ENCODE measurements around the gene JPH3.
A peak's percentile ranks its signal among the peaks of the same experiment; 100 is the strongest.

The JPH3 gene

GRCh38 chr16:87626905-87627304 is 24.6 kb downstream of the JPH3 start:
- DNase-seq (ENCODE audit: low spot score) = no peak

- DNase-seq (ENCODE audit: low spot score) = no peak
Measured at GRCh38 chr16:87627542-87628245, 25.4 kb downstream of the JPH3 start.

GRCh38 chr16:87628246-87628923 is 26.1 kb downstream of the JPH3 start:
- DNase-seq (ENCODE audit: low spot score) = no peak

GRCh38 chr16:87628940-87629339 is 26.6 kb downstream of the JPH3 start:
- no peak for DNase-seq (ENCODE audit: low spot score)

GRCh38 chr16:87631067-87631466 is 28.8 kb downstream of the JPH3 start:
- no peak for DNase-seq (ENCODE audit: low spot score)

GRCh38 chr16:87634411-87634810 is 32.1 kb downstream of the JPH3 start:
- no peak for DNase-seq (ENCODE audit: low spot score)

GRCh38 chr16:87635541-87636049 is 33.3 kb downstream of the JPH3 start:
- peak; percentile 74 for DNase-seq (ENCODE audit: low spot score)

GRCh38 chr16:87636050-87636684 is 33.9 kb downstream of the JPH3 start:
- DNase-seq (ENCODE audit: low spot score) = peak; percentile 84

GRCh38 chr16:87636741-87637140 is 34.4 kb downstream of the JPH3 start:
- DNase-seq (ENCODE audit: low spot score) = no peak

GRCh38 chr16:87637357-87637756 is 35.0 kb downstream of the JPH3 start:
- no peak for DNase-seq (ENCODE audit: low spot score)

GRCh38 chr16:87638736-87639135 is 36.4 kb downstream of the JPH3 start:
- DNase-seq (ENCODE audit: low spot score) = no peak

GRCh38 chr16:87641721-87642120 is 39.4 kb downstream of the JPH3 start:
- DNase-seq (ENCODE audit: low spot score) = no peak

- DNase-seq (ENCODE audit: low spot score) = no peak
Measured at GRCh38 chr16:87642491-87642890, 40.2 kb downstream of the JPH3 start.

- DNase-seq (ENCODE audit: low spot score) = no peak
Measured at GRCh38 chr16:87644186-87644585, 41.9 kb downstream of the JPH3 start.

- DNase-seq (ENCODE audit: low spot score) = no peak
Measured at GRCh38 chr16:87644596-87644995, 42.3 kb downstream of the JPH3 start.

- DNase-seq (ENCODE audit: low spot score) = no peak
Measured at GRCh38 chr16:87645802-87646201, 43.5 kb downstream of the JPH3 start.

GRCh38 chr16:87647431-87648185 is 45.3 kb downstream of the JPH3 start:
- no peak for DNase-seq (ENCODE audit: low spot score)

GRCh38 chr16:87648236-87648635 is 45.9 kb downstream of the JPH3 start:
- no peak for DNase-seq (ENCODE audit: low spot score)

GRCh38 chr16:87648698-87649487 is 46.6 kb downstream of the JPH3 start:
- no peak for DNase-seq (ENCODE audit: low spot score)

GRCh38 chr16:87652386-87652785 is 50.1 kb downstream of the JPH3 start:
- DNase-seq (ENCODE audit: low spot score) = no peak

- no peak for DNase-seq (ENCODE audit: low spot score)
Measured at GRCh38 chr16:87652799-87653198, 50.5 kb downstream of the JPH3 start.

GRCh38 chr16:87653234-87653633 is 50.9 kb downstream of the JPH3 start:
- no peak for DNase-seq (ENCODE audit: low spot score)

Measured in activated CD4-positive, alpha-beta T cell treated with anti-CD3 and anti-CD28 coated beads, Interleukin-2, Interleukin-4, amounts not matched to agents 100 ng/mL and 50 ng/mL, durations not matched to agents 16 hours and 8 hours (primary cell).